Activated naive CD4-positive, alpha-beta T cell treated with anti-CD3 and anti-CD28 coated beads, Interleukin-2, amount 50 U/mL, for 24 hours (primary cell): ENCODE measurements around the gene ZNF26.
A peak's percentile ranks its signal among the peaks of the same experiment; 100 is the strongest.

Source experiments
- H3K27ac Mint-ChIP-seq: one replicate; pipeline ENCODE4 v1.8.0; 2021; ENCODE audit warnings: mild to moderate bottlenecking, mixed read lengths
- H3K27me3 Mint-ChIP-seq: one replicate; pipeline ENCODE4 v1.8.0; 2021; ENCODE audit warnings: mixed read lengths
- H3K36me3 Mint-ChIP-seq: one replicate; pipeline ENCODE4 v1.8.0; 2021; ENCODE audit warnings: mixed read lengths
- H3K4me1 Mint-ChIP-seq: one replicate; pipeline ENCODE4 v1.8.0; 2021; ENCODE audit warnings: mixed read lengths
- H3K4me3 Mint-ChIP-seq: one replicate; pipeline ENCODE4 v1.8.0; 2021; ENCODE audit warnings: mild to moderate bottlenecking, mixed read lengths
- H3K9me3 Mint-ChIP-seq: one replicate; pipeline ENCODE4 v1.8.0; 2021; ENCODE audit warnings: mixed read lengths

ZNF26 gene

DNA sequence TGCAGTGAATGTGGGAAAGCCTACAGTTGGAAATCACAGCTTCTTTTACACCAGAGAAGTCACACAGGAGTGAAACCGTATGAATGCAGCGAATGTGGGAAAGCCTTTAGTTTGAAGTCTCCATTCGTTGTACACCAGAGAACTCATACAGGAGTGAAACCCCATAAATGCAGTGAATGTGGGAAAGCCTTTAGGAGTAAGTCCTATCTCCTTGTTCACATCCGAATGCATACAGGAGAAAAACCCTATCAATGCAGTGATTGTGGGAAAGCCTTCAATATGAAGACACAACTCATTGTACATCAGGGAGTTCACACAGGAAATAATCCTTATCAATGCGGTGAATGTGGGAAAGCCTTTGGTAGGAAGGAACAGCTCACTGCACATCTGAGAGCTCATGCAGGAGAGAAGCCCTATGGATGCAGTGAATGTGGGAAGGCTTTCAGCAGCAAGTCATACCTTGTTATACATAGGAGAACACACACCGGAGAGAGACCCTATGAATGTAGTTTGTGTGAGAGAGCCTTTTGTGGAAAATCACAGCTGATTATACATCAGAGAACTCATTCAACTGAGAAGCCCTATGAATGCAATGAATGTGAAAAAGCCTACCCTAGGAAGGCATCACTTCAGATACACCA is 24.6 kb downstream of the ZNF26 start:
- H3K27ac Mint-ChIP-seq = no peak overlapping the region
- no peak overlapping the region for H3K4me3 Mint-ChIP-seq
- H3K4me1 Mint-ChIP-seq = no peaks in the 10 kb centered on the region
- peaks cover 74% of the 10 kb centered on the region for H3K36me3 Mint-ChIP-seq
- H3K9me3 Mint-ChIP-seq = peaks cover 25% of the 10 kb centered on the region
- no peaks in the 10 kb centered on the region for H3K27me3 Mint-ChIP-seq

DNA sequence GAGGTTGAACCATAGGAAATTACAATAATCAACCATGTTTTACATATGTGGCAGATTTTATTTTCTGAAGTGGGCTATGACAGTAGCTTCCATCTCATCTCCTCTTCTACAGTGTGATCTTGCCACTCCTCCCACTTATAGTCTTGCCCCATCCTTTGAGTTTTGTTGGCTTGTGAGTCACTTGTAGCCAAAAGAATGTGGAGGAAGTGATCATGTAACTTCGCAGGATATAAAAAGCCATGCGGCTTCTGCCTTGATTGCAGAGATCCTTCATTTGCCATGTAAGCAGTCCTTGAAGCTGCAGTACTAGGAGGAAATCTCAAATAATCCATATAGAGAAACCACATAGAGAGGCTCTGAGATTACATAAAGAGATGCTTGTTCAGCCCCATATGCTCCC is 37.4 kb downstream of the ZNF26 start:
- Mint-ChIP-seq H3K4me1 (no peaks in the 10 kb centered on the region), H3K27me3 (no peaks in the 10 kb centered on the region), H3K36me3 (peaks cover 20% of the 10 kb centered on the region), H3K9me3 (peaks cover 18% of the 10 kb centered on the region), H3K27ac (no peak overlapping the region), H3K4me3 (no peak overlapping the region)

DNA sequence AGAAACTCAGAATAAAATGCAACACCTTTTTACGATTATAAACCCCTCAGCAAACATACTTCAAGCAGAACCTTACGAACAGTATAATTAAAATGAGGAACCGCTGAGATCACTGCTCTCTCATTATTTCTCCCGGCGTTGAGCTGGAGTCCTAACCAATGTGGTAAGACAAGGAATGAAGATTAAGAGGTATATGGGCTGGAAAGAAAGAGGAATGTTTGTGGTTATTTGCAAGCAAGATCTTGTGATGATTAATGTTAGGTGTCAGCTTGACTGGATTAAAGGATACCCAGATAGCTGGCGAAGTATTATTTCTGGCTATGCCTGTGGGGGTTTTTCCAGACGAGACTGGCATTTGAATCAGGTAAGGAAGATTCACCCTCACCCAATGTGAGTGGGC is 40.8 kb downstream of the ZNF26 start:
- Mint-ChIP-seq H3K4me1 (no peaks in the 10 kb centered on the region), H3K27me3 (no peaks in the 10 kb centered on the region), H3K27ac (no peak overlapping the region), H3K4me3 (no peak overlapping the region), H3K36me3 (peaks cover 8% of the 10 kb centered on the region), H3K9me3 (peaks cover 9% of the 10 kb centered on the region)

DNA sequence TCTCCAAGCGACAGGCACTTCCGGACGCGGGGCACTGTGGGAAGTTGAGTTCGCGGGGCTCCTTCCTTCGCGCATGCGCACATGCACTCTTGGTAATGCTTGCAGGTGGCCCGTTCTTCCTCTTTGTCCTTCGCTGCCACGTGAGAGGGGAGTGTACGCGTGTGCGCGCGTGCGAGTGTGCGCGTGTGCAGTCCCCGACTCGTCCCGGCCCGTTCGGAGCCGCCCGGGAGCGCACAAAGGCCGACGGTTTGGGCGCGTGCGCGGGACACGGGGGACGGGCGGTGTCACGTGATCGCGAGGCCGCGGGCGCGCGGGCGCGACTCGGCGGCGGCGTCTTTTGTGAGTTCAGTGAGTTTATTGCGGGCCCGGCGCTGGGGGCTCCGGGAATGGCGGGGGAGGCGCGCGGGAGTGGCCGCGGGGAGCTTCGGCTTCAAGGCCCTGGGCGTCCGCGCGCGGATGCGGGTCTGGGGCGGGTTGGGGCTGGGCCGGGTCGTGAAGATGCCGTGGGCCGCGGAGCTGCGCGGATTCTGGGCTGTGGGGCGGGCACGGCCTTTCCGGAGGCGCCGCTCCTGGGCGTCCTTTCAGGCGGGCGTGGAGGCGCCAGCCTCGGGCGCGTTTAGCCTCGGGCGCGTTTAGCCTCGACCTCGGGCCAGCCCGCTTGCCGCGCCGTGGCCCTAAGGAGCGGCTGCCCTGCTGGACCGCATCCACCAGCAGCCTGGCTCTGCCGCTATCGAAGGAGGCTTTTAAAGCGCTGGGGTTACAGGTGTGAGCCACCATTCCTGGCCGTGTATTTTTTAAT is 51.2 kb downstream of the ZNF26 start, which contains the start of gene ZNF84:
TSS of gene ZNF84 (plus strand) at position 303 of the 799 bp plus-strand sequence. CDS start 3,959 bp downstream, outside the sequence.
- Mint-ChIP-seq H3K27me3 (peaks cover 5% of the 10 kb centered on the region), H3K9me3 (peaks cover 33% of the 10 kb centered on the region), H3K4me1 (peaks cover 22% of the 10 kb centered on the region), H3K4me3 (peak within 1 kb of the TSS; percentile 93), H3K36me3 (peaks cover 42% of the 10 kb centered on the region), H3K27ac (peak within 1 kb of the TSS; percentile 97)

DNA sequence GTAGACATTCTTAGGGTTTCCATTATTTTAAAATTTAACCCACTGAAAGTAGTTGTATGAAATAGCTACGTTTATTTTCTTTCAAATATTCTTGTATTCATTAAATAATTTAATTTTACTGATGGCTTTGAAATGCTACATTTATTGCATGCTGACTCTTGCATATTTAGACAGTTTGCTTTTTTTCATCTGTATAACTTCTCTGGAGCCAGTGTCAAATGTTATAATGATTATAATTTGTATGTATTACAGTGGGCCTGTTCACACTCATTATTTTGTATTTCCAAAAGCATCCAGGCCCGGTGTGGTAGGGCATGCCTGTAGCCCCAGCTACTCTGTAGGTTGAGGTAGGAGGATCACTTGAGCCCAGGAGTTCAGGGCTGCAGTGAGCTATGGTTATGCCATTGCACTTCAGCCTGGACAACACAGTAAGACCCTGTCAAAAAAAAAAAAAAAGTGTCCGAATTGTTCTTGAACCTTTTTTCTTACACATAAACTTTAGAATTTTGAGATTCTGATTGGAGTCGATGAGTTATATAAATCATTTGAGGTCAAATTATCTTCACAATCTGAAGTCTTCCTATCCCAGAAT is 52.0 kb downstream of the ZNF26 start:
- peak overlapping the region; percentile 92 for H3K27ac Mint-ChIP-seq
- H3K4me1 Mint-ChIP-seq = peaks cover 22% of the 10 kb centered on the region
- peaks cover 5% of the 10 kb centered on the region for H3K27me3 Mint-ChIP-seq
- peak overlapping the region; percentile 93 for H3K4me3 Mint-ChIP-seq
- peaks cover 33% of the 10 kb centered on the region for H3K9me3 Mint-ChIP-seq
- peaks cover 50% of the 10 kb centered on the region for H3K36me3 Mint-ChIP-seq

DNA sequence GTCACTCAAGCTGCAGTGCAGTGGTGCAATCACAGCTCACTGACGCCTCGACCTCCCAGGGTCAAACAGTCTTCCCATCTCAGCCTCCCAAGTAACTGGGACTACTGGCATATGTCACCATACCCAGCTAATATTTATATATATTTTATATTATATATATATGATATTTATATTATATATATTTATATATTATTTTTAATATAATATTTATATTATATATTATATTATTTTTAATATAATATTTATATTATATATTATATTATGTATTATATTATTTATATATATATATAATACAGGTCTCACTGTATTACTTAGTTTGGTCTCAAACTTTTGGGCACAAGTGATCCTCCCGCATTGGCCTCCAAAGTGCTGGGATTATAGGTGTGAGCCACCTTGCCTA is 60.5 kb downstream of the ZNF26 start:
- H3K4me1 Mint-ChIP-seq = no peaks in the 10 kb centered on the region
- peaks cover 83% of the 10 kb centered on the region for H3K36me3 Mint-ChIP-seq
- peaks cover 21% of the 10 kb centered on the region for H3K9me3 Mint-ChIP-seq

DNA sequence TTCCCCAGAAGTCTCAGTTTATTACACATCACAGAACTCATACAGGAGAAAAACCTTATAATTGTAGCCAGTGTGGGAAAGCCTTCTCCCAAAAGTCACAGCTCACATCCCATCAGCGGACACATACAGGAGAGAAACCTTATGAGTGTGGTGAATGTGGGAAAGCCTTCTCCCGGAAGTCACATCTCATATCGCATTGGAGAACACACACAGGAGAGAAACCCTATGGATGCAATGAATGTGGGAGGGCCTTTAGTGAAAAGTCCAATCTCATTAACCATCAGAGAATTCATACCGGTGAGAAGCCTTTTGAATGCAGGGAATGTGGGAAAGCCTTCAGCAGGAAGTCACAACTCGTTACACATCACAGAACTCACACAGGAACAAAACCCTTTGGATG is 71.3 kb downstream of the ZNF26 start:
- no peaks in the 10 kb centered on the region for H3K4me1 Mint-ChIP-seq
- peaks cover 52% of the 10 kb centered on the region for H3K36me3 Mint-ChIP-seq
- no peaks in the 10 kb centered on the region for H3K27me3 Mint-ChIP-seq
- H3K27ac Mint-ChIP-seq = peak overlapping the region; percentile 81
- H3K4me3 Mint-ChIP-seq = no peak overlapping the region
- H3K9me3 Mint-ChIP-seq = peaks cover 11% of the 10 kb centered on the region

More for the DNA sequence above, 60.5 kb downstream of the ZNF26 start:
- no peaks in the 10 kb centered on the region for H3K27me3 Mint-ChIP-seq
- H3K27ac Mint-ChIP-seq = no peak overlapping the region
- no peak overlapping the region for H3K4me3 Mint-ChIP-seq

DNA sequence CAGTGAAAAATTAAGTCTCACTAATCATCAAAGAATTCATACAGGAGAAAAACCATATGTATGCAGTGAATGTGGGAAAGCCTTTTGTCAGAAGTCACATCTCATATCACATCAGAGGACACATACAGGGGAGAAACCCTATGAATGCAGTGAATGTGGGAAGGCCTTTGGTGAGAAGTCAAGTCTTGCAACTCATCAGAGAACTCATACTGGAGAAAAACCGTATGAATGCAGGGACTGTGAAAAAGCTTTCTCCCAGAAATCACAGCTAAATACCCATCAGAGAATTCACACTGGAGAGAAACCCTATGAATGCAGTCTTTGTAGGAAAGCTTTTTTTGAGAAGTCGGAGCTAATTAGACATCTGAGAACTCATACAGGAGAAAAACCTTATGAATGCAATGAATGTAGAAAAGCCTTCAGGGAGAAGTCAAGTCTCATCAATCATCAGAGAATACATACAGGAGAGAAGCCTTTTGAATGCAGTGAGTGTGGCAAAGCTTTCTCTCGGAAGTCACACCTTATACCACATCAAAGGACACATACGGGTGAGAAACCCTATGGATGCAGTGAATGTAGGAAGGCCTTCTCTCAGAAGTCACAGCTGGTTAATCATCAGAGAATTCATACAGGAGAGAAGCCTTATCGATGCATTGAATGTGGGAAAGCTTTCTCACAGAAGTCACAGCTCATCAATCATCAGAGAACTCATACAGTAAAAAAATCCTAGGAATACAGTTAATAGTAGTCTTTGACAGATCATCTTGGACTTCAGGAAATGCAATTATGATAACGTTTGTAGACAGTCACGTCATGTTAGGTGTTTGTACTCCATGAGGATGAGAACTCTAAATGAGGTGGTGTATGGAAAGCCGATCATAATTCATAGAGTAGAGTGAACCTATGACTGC is 72.3 kb downstream of the ZNF26 start:
- peaks cover 5% of the 10 kb centered on the region for H3K9me3 Mint-ChIP-seq
- no peaks in the 10 kb centered on the region for H3K27me3 Mint-ChIP-seq
- no peak overlapping the region for H3K4me3 Mint-ChIP-seq
- peak overlapping the region; percentile 51 for H3K27ac Mint-ChIP-seq
- H3K36me3 Mint-ChIP-seq = peaks cover 50% of the 10 kb centered on the region
- no peaks in the 10 kb centered on the region for H3K4me1 Mint-ChIP-seq

DNA sequence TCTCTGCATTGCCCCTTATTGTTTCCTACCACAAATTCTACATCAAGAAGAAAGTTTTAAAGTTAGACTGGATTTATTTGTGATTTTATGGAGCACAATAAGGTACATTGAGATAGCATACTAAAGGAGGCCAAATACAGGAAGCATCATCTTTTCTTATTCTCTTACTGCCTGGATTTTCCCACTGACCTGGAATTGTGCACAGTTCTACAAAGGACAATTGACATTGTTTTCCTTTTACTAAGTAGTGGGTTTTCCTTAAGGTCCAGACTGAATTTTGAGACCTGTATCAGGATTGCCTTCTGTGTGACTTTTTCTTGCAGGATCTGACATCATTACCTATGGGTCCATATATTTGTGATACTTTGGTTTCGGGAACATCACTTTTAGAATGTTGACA is 75.8 kb downstream of the ZNF26 start:
- H3K27ac Mint-ChIP-seq = no peak overlapping the region
- no peaks in the 10 kb centered on the region for H3K9me3 Mint-ChIP-seq
- no peaks in the 10 kb centered on the region for H3K27me3 Mint-ChIP-seq
- no peak overlapping the region for H3K4me3 Mint-ChIP-seq
- H3K4me1 Mint-ChIP-seq = no peaks in the 10 kb centered on the region
- H3K36me3 Mint-ChIP-seq = peaks cover 44% of the 10 kb centered on the region

DNA sequence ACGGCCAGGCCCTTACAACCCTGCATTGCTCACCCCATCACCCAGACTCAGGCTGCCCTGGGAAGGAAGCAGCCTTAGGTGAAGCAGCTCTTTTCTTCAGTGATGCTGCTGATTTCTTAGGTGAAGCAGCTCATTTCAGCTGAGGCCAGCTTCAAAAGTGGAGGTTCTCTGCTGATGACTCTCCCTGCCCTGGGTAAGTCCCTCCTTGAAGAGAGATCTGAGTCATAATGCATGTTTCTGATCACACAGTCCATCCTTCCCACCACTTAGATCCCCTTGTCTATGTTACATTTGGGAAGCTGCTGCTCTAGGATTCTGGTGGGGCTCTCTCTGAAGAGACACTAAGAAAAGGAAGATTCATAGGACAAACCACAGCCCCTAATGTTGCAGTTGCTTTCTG is 77.4 kb downstream of the ZNF26 start:
- no peak overlapping the region for H3K27ac Mint-ChIP-seq
- no peaks in the 10 kb centered on the region for H3K9me3 Mint-ChIP-seq
- H3K4me1 Mint-ChIP-seq = no peaks in the 10 kb centered on the region
- no peak overlapping the region for H3K4me3 Mint-ChIP-seq
- no peaks in the 10 kb centered on the region for H3K27me3 Mint-ChIP-seq
- peaks cover 32% of the 10 kb centered on the region for H3K36me3 Mint-ChIP-seq

DNA sequence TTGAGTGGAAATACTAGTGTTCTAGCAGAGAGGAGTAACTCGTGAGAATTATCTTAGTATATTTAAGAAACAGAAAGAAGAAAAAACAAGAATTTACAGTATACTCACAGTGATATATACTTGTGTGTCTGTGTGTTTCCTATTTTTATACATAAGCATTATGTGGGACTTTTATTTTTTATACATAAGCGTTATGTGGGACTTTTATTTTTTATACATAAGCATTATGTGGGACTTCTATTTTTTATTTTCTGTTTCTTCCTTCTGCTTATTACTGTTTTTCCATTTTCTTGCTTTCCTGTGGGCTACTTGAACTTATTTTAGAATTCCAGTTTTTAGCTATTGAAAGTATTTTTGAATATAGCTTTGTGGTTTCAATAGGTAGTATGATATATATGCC is 87.7 kb downstream of the ZNF26 start:
- H3K4me3 Mint-ChIP-seq = no peak overlapping the region
- H3K27me3 Mint-ChIP-seq = no peaks in the 10 kb centered on the region
- H3K9me3 Mint-ChIP-seq = peaks cover 26% of the 10 kb centered on the region
- no peaks in the 10 kb centered on the region for H3K4me1 Mint-ChIP-seq
- peaks cover 23% of the 10 kb centered on the region for H3K36me3 Mint-ChIP-seq
- no peak overlapping the region for H3K27ac Mint-ChIP-seq
